Activated CD4-positive, alpha-beta T cell treated with anti-CD3 and anti-CD28 coated beads, Interleukin-2, amount 50 U/mL, for 1 hour (primary cell): ENCODE results near the gene CT45A10.
"Not testable (repeated sequence)": the region's sequence is repeated elsewhere in the genome, so short reads cannot be mapped to it uniquely, and the experiment has no call there.

ENCODE experiments used
- DNase-seq: peaks from one replicate; pipeline ENCODE4 v3.0.0-alpha.2; 2020

Gene CT45A10, protein sequence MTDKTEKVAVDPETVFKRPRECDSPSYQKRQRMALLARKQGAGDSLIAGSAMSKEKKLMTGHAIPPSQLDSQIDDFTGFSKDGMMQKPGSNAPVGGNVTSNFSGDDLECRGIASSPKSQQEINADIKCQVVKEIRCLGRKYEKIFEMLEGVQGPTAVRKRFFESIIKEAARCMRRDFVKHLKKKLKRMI

GRCh38 chrX:135893294-135893817, at the start of gene CT45A10, which contains the start of gene SAGE1:
TSS of gene CT45A10 (minus strand) at chrX:135893444. CDS start at chrX:135885344, 8,100 bp downstream.
TSS of gene SAGE1 (plus strand) at chrX:135893716. CDS start at chrX:135896243, 2,527 bp downstream.
- DNase-seq, result no peak

- DNase-seq, result peak; percentile 29
Observed at GRCh38 chrX:135931644-135932487, 38.6 kb upstream of the CT45A10 start.

DNA sequence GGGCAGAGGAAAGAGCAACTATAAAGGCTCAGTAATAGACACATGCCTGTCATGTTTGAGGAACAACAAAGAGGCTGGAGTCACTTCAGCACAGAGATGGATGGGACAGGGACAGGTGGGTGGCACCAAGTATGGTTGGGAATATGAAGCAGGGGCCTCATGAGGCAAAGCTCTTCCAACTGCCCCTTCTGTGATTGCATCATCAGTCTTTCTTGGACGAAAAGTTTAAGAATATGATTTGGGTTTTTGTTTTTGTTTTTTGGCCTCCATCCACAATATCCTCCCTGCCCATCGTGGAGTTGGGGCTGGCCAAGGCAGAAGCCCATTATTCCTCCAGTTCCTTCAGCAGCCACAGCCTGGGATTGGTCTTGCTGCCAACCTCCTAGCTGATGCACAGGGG, 34.7 kb upstream of the CT45A10 start:
- no peak for DNase-seq

DNA sequence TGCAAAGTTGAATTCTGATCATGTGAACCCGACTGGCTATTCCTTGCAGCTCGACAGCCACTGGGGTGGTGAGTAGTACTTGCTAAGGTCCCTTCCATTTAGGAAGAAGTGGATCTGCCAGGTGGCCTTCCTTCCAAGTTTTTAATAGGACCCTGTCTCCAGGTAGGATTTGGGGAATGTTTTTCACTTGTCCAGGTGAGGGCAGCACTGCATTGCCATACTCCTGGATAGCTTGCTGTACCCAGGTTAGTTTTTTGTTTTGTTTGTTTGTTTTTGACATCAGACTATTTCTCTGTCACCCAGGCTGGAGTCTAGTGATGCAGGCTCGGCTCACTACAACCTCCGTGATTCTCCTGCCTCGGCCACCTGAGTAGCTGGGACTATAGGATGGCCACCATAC, 30.1 kb upstream of the CT45A10 start:
- no peak for DNase-seq

- not testable (repeated sequence) for DNase-seq
Observed at GRCh38 chrX:135920516-135920915, 27.3 kb upstream of the CT45A10 start.

DNA sequence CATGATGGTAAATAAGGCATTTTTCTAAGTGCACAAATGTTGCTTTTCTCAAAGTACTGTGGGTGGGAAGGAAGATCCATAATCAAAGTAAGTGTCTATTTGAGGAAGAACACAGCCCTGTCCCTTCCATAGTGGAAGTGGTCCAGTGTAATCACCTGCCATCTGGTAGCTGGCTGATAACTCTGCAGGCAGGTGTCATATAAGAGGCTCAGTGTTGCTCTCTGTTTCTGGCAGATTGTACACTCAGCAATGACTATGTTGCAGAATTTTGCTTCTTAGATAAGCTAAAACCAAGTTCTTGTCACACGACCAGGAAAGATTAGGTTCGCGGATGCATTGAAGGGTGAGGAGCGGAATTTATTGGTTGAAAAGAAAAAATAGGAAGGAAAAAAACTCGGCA, 21.2 kb upstream of the CT45A10 start:
- no peak for DNase-seq

DNA sequence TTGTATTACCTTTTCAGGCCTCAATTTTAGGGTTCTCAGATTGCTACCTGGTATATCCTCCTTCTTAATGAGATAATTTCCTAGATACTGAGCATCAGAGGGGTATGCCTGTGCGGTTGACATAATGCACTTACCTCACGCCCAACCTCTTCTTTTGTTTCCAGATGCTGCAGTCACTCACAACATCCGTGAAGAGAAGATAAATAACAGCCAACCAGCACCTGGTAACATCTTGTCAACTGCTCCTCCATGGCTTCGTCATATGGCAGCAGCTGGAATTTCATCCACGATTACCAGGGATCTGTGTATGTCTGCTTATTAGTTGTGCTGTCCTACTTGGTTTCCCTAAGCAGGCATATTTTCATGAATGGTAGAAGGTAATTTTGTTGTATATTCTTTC, 17.0 kb upstream of the CT45A10 start:
- DNase-seq, result no peak

- DNase-seq, result no peak
Observed at GRCh38 chrX:135892781-135893180, 463 bp downstream of the CT45A10 start.

DNA sequence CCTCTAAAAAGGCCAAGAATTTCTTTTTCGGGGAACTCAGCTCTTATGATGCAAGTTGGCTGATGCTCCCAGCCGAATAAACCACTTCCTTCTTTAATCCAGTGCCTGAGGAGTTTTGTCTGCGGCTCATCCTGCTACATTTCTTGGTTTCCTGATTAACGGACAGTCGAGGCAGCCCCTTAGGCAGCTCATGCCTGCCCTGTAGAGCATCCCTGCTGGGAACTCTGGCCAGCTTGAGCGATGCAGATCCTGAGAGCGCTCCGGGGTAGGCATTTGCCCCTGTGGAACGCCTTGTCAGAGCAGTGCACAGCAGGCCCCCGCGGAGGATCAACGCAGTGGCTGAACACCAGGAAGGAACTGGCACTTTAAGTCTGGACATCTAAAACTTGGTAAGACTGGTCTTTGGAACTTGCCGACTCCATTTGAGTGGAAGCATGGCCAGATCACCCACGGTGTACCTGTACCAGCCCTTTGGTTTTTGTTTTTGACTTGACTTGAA, 3.1 kb downstream of the CT45A10 start:
- DNase-seq, result no peak

- peak; percentile 2 for DNase-seq
Observed at GRCh38 chrX:135888976-135889375, 4.3 kb downstream of the CT45A10 start.

DNA sequence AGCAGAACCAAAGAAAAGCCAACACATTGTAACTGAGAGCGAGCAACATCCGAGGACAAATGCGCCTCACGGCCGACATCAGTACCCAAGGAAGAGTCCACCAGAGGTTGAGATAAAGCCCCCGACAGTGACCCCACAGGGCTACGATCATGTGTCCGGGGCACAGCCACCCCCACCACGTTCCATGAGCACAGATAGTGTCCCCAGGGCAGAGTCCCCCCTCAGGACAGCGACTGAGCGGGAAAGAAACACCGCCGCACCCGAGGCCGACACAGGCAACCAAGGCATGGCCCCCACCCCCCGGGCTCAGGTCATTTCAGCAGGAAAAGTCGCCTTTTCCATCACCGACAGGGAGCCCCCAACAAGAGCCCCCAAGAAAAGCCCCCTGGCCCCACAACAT, 5.0 kb downstream of the CT45A10 start:
- not testable (repeated sequence) for DNase-seq

DNA sequence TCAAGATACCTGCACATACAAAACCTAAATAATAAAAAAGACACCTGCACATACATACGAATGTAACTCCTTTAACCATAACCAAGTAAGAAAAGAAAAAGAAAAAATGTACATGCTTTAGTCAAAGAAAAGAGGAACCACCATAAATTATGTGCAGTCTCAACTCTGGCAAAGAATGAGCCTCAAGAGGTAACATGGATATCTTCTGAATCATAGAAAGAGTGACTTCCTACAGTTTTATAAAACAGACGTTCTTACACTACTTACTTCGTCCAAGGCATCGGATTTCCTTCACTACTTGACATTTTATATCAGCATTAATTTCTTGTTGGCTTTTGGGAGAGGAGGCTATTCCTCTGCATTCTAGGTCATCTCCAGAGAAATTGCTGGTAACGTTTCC, 10.5 kb downstream of the CT45A10 start:
- DNase-seq, result not testable (repeated sequence)

- not testable (repeated sequence) for DNase-seq
Observed at GRCh38 chrX:135871712-135872111, 21.5 kb downstream of the CT45A10 start, which contains the start of gene CT45A9. TSS of gene CT45A9 (minus strand) at chrX:135871812. CDS start at chrX:135868061, 3,751 bp downstream.

- DNase-seq, result not testable (repeated sequence)
Observed at GRCh38 chrX:135854438-135854837, 38.8 kb downstream of the CT45A10 start, which contains the start of gene CT45A8. TSS of gene CT45A8 (minus strand) at chrX:135854538. CDS start at chrX:135850783, 3,755 bp downstream.

DNA sequence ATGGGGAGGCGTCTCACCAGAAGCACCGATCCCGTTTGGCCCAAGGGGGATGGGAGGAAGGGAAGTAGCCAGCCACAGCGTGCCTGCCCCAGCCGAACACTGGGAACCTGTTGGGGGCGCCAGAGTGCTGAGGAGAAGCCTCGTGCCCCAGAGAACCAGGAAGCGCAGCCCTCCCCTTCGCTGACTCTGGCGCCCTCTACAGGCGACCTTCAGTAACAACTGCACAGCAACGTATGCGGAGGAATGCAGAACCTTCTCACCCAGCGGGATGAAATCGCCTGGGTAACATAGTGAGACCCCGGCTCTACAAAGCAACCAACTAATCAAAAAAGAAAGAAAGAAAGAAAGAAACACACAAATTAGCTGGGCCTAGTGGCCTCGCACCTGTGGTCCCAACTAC, 56.1 kb downstream of the CT45A10 start, which contains the start of gene CT45A7:
TSS of gene CT45A7 (minus strand) at position 101 of the 400 bp plus-strand sequence. CDS start 3,747 bp downstream, outside the sequence.
- DNase-seq, result not testable (repeated sequence)
